K562 (cell line): ENCODE results near the gene HOXD13. TPM values are rescaled to one million over a fixed set of nuclear protein-coding genes. Genes with fewer than 3 reads are reported as not detected.

ENCODE experiments used
- ATAC-seq: fragments of 200-7000 bp; cut with Tn5 transposase; 3 replicates; pipeline ENCODE4 v1.9.1; 2020; ENCODE audit warnings: moderate library complexity
- BruUV-seq: library from RNA; stranded (reverse); fragments of 400-500 nt; replicated peaks from 2 replicates; lab custom pipeline; 2021; lab: Mats Ljungman, UMichigan
- CTCF ChIA-PET: fragments of 300-600 bp; formaldehyde crosslinking; extraction: SDS; loops from one replicate; lab custom pipeline; 2021; ENCODE audit warnings: low intra/inter-chr PET ratio; lab: Yijun Ruan, JAX
- POLR2A ChIA-PET: fragments of 300-600, 350-650 bp; sonication (Branson Sonifier 250); formaldehyde crosslinking; extraction: SDS; loops from one replicate; lab custom pipeline; 2021; ENCODE audit warnings: antibody characterized with exemption, inconsistent platforms; lab: Yijun Ruan, JAX
- DNase-seq, 4 experiments: peaks; one replicate each; pipeline versions ENCODE4 v3.0.0 to v3.0.0-alpha.2; 2011 to 2018; ENCODE audit warnings: low spot score in 3 of 4, mixed read lengths in 3 of 4; ENCODE audit errors: extremely low read depth in 1 of 4
- FAIRE-seq: peaks from 2 replicates; lab custom pipeline; 2011; peaks lifted over from hg19 to GRCh38; lab: Jason Lieb, UNC
- H2AFZ ChIP-seq: 2 replicates; pipeline ENCODE4 v1.6.0; 2011; ENCODE audit warnings: low read depth, low read length, control low read depth, inconsistent platforms
- H3K27ac ChIP-seq: fragments of 200-600 bp; 3 replicates; pipeline ENCODE4 v1.8.0; 2011; ENCODE audit warnings: low read depth, mild to moderate bottlenecking, control low read depth, inconsistent platforms, low read length, moderate library complexity, mixed read lengths; ENCODE audit errors: extremely low read depth
- H3K27me3 ChIP-seq, 2 experiments: fragments of 300-600 bp in 1 of 2; 2 replicates in 1 of 2; 3 replicates in 1 of 2; pipeline versions ENCODE4 v1.6.0 to v1.8.0; 2011; ENCODE audit warnings: inconsistent platforms in 2 of 2, low read length in 2 of 2, mild to moderate bottlenecking in 1 of 2, mixed read lengths in 1 of 2, moderate library complexity in 1 of 2; ENCODE audit not compliant: control insufficient read depth in 2 of 2, insufficient read depth in 2 of 2
- H3K36me3 ChIP-seq: fragments of 300-600 bp; 3 replicates; pipeline ENCODE4 v1.8.0; 2011; ENCODE audit warnings: mild to moderate bottlenecking, low read length, inconsistent platforms; ENCODE audit not compliant: control insufficient read depth, insufficient read depth
- H3K4me1 ChIP-seq, 2 experiments: fragments of 200-600 bp in 1 of 2; replicated peaks in 1 of 2; 2 replicates in 1 of 2; 3 replicates in 1 of 2; pipeline versions ENCODE4 v1.5.1 to v1.8.0; 2011; ENCODE audit warnings: inconsistent platforms in 2 of 2, low read length in 2 of 2, mild to moderate bottlenecking in 1 of 2, mixed read lengths in 1 of 2, moderate library complexity in 1 of 2; ENCODE audit not compliant: control insufficient read depth in 2 of 2, insufficient read depth in 2 of 2
- H3K4me2 ChIP-seq: 2 replicates; pipeline ENCODE4 v1.6.1; 2011; ENCODE audit warnings: low read length, control low read depth, inconsistent platforms, mixed read lengths; ENCODE audit not compliant: insufficient read depth
- H3K4me3 ChIP-seq: fragments of 200-600 bp; sonication (generic), shearing (Covaris generic); 2 replicates; pipeline ENCODE4 v1.5.1; 2016; ENCODE audit warnings: control low read depth, inconsistent platforms
- H3K79me2 ChIP-seq: fragments of 200-600 bp; 3 replicates; pipeline ENCODE4 v1.8.0; 2011; ENCODE audit warnings: low read length, inconsistent platforms; ENCODE audit not compliant: control insufficient read depth, insufficient read depth
- H3K9ac ChIP-seq, 2 experiments: 2 replicates each; pipeline versions ENCODE4 v1.6.0 to v1.6.1; 2011; ENCODE audit warnings: low read depth in 2 of 2, low read length in 2 of 2, control low read depth in 1 of 2, inconsistent platforms in 1 of 2, mild to moderate bottlenecking in 1 of 2, mixed read lengths in 1 of 2; ENCODE audit not compliant: insufficient read depth in 1 of 2
- H3K9me1 ChIP-seq: one replicate; pipeline ENCODE4 v1.6.0; 2011; ENCODE audit warnings: inconsistent platforms, mild to moderate bottlenecking, low read length, moderate library complexity; ENCODE audit not compliant: control insufficient read depth, insufficient read depth
- H3K9me3 ChIP-seq: replicated peaks from 2 replicates; pipeline ENCODE4 v1.5.1; 2011; ENCODE audit warnings: low read depth, low read length, inconsistent platforms; ENCODE audit not compliant: control insufficient read depth, insufficient read depth
- H4K20me1 ChIP-seq: replicated peaks from 2 replicates; pipeline ENCODE4 v1.6.1; 2011; ENCODE audit warnings: low read length, inconsistent platforms, mixed read lengths; ENCODE audit not compliant: control insufficient read depth, insufficient read depth
- ARNT ChIP-seq, 2 experiments: fragments of 450-650 bp; IDR thresholded peaks; 2 replicates each; pipeline ENCODE4 v1.6.1; 2016; ENCODE audit warnings: mild to moderate bottlenecking in 1 of 2
- CREBBP ChIP-seq: IDR thresholded peaks from one replicate; pipeline ENCODE4 v1.6.1; 2012; ENCODE audit warnings: low read depth, mild to moderate bottlenecking, control low read depth, inconsistent platforms, low read length
- DEAF1 ChIP-seq: fragments of 450-650 bp; formaldehyde crosslinking; IDR thresholded peaks from 2 replicates; pipeline ENCODE4 v1.4.0; 2020; ENCODE audit warnings: mild to moderate bottlenecking, moderate library complexity
- ERF ChIP-seq: fragments of 450-650 bp; formaldehyde crosslinking; IDR thresholded peaks from 2 replicates; pipeline ENCODE4 v1.4.0; 2020; ENCODE audit warnings: mild to moderate bottlenecking, mixed read lengths
- EZH2 ChIP-seq: IDR thresholded peaks from 2 replicates; pipeline ENCODE4 v1.6.1; 2012; ENCODE audit warnings: low read depth, mild to moderate bottlenecking, inconsistent platforms, low read length, borderline replicate concordance
- GTF2F1 ChIP-seq: IDR thresholded peaks from 2 replicates; pipeline ENCODE4 v1.6.1; 2011; ENCODE audit warnings: low read depth, low read length, improper control_type of control experiment
- MECOM ChIP-seq: fragments of 250-450 bp; sonication (Bioruptor Pico); IDR thresholded peaks from 2 replicates; pipeline ENCODE4 v1.8.0; 2022; ENCODE audit warnings: inconsistent platforms
- NEUROD1 ChIP-seq: fragments of 150-350 bp; IDR thresholded peaks from 2 replicates; pipeline ENCODE4 v1.6.1; 2014; ENCODE audit warnings: borderline replicate concordance, low read length, low read depth; ENCODE audit not compliant: partially characterized antibody
- OTX1 ChIP-seq: fragments of 450-650 bp; formaldehyde crosslinking; IDR thresholded peaks from 2 replicates; pipeline ENCODE4 v1.4.0; 2022; ENCODE audit warnings: mild to moderate bottlenecking
- REST ChIP-seq, 2 experiments: fragments of 450-650 bp; formaldehyde crosslinking in 1 of 2; IDR thresholded peaks; 2 replicates each; pipeline versions ENCODE4 v1.4.0 to v1.6.1; 2014 to 2020; ENCODE audit warnings: mild to moderate bottlenecking in 2 of 2, borderline replicate concordance in 1 of 2, low read depth in 1 of 2
- SMARCA5 ChIP-seq: fragments of 450-650 bp; IDR thresholded peaks from 2 replicates; pipeline ENCODE4 v1.6.1; 2016
- SMC3 ChIP-seq: conservative IDR thresholded peaks from 2 replicates; pipeline ENCODE4 v1.6.1; 2011; ENCODE audit warnings: low read depth, low read length, improper control_type of control experiment; ENCODE audit not compliant: insufficient read depth
- ZFP36 ChIP-seq: fragments of 150-350 bp; IDR thresholded peaks from 2 replicates; pipeline ENCODE4 v1.6.1; 2018; ENCODE audit warnings: low read length, low read depth; ENCODE audit not compliant: partially characterized antibody
- ZNF217 ChIP-seq: sonication (generic); formaldehyde crosslinking; IDR thresholded peaks from 2 replicates; pipeline ENCODE4 v1.8.0; 2022; ENCODE audit warnings: mild to moderate bottlenecking, missing genetic modification reagents
- WGBS: fragments of 100-300 bp; shearing (Covaris generic); methylation state at CpG from one replicate; pipeline ENCODE4 v1.1.6; 2016; ENCODE audit warnings: low coverage, mixed read lengths; ENCODE audit not compliant: insufficient coverage; ENCODE audit errors: missing lambda C conversion rate; 5-methylcytosine and 5-hydroxymethylcytosine counted together
- in situ Hi-C: fragments of 300-500 bp; cut with MboI; formaldehyde crosslinking; loops from 4 replicates; pipeline ENCODE4 v1.15.0; 2018; ENCODE audit warnings: inconsistent platforms, mixed read lengths
- intact Hi-C: fragments of 100-400 bp; cut with micrococcal nuclease; formaldehyde crosslinking; loops from 2 replicates; pipeline ENCODE4 v1.14.2; 2022
- polyA plus RNA-seq, 8 experiments: library from polyadenylated mRNA; depleted of rRNA in 4 of 8; stranded (reverse) in 5 of 8; unstranded in 3 of 8; fragments of >200 nt; fragmentation: Nextera tagmentation in 2 of 8; fragmentation: Illumina TruSeq in 1 of 8; extraction: Ambion mirVana in 2 of 8; extraction: Trizol in 1 of 8; gene quantifications; 2 replicates each; pipeline versions ENCODE4 v1.2.1 to v1.2.3, GENCODE V29; 2011 to 2014; ENCODE audit warnings: inconsistent platforms in 1 of 8, missing spikeins in 1 of 8
- total RNA-seq, 7 experiments: library from RNA; depleted of rRNA in 6 of 7; stranded (reverse); fragments of >200 nt in 6 of 7; fragmentation: Illumina TruSeq in 2 of 7; extraction: Trizol in 2 of 7; gene quantifications; 2 replicates each; pipeline versions ENCODE4 v1.2.1 to v1.2.3, GENCODE V29; 2011 to 2021; ENCODE audit warnings: low replicate concordance in 1 of 7

HOXD13 gene
- total and polyA plus RNA-seq, 9 of the 15 experiments (the other 6 are each of a cell fraction or from before 2014, with no cell fraction given) = 0.03 to 0.04 TPM; not detected in 7

GRCh38 chr2:176111309-176111663 lies 18.8 kb downstream of the HOXD13 start:
- ATAC-seq (peak; percentile 91), FAIRE-seq (peak; percentile 90), DNase-seq (peak; percentile 70 to 74 (median 72))
- ChIA-PET POLR2A (interaction anchor here (0.5 to 0.7 kb wide), 2 partner anchors 74 to 1299 kb away, joined by 3 to 4 read pairs; no protein-coding TSS in a partner anchor), CTCF (interaction anchor here (0.8 kb wide), 1 partner anchor 527 kb away, joined by 3 read pairs; no protein-coding TSS in a partner anchor)
- intact Hi-C loops (no loop called here), in situ Hi-C loops (no loop called here)
- Histone ChIP-seq H3K4me2 (no peak overlapping the region; the same call in 1 of the 2 replicates), H3K9ac (no peak overlapping the region), H3K4me3 (no peak overlapping the region), H3K79me2 (no peaks in the 10 kb centered on the region), H3K36me3 (no peaks in the 10 kb centered on the region), H3K27me3 (peaks cover 47 to 52% of the 10 kb centered on the region in 2 experiments), H2AFZ (no peak overlapping the region), H4K20me1 (no peaks in the 10 kb centered on the region), H3K9me3 (no peaks in the 10 kb centered on the region), H3K4me1 (peaks cover 0 to 14% of the 10 kb centered on the region in 2 experiments; a peak in 1 of 5 replicates), H3K27ac (no peak overlapping the region), H3K9me1 (no peaks in the 10 kb centered on the region)
- no TSS peak for BruUV-seq
- WGBS = under 1% methylated on average over 16 of the region's 16 CpGs
- 0 out of 2 replicates have a peak, but pooled peaks have one; percentile 7 for TF ChIP-seq REST (IDR thresholded peaks at IDR 0.05; ENCODE audit: borderline replicate concordance)
- no peak for TF ChIP-seq REST (CRISPR knock-in tag; IDR thresholded peaks at IDR 0.05; ENCODE audit: low read depth)
- TF ChIP-seq OTX1 (CRISPR knock-in tag) = no peak
- no peak for TF ChIP-seq ARNT (IDR thresholded peaks at IDR 0.05)
- TF ChIP-seq CREBBP = no peak
- TF ChIP-seq ZNF217 (CRISPR knock-in tag) = no peak
- TF ChIP-seq NEUROD1 = no peak
- TF ChIP-seq GTF2F1 = no peak
- TF ChIP-seq ERF (CRISPR knock-in tag) = no peak
- no peak; the same call in 1 of the 2 replicates for TF ChIP-seq EZH2
- TF ChIP-seq ZFP36 = peak; percentile 34
- no peak for TF ChIP-seq SMARCA5
- TF ChIP-seq SMC3 = peak; percentile 67
- TF ChIP-seq DEAF1 (CRISPR knock-in tag) = 0 out of 2 replicates have a peak, but pooled peaks have one; percentile 12
- no peak for TF ChIP-seq MECOM (CRISPR knock-in tag)
